ENCODE results near the gene SPRED2. TPM values are rescaled to one million over a fixed set of nuclear protein-coding genes. Genes with fewer than 3 reads are reported as not detected.

SPRED2 gene
- total and polyA plus RNA-seq, 4 donors = 6.7 to 7.5 (median 7.1) TPM

DNA sequence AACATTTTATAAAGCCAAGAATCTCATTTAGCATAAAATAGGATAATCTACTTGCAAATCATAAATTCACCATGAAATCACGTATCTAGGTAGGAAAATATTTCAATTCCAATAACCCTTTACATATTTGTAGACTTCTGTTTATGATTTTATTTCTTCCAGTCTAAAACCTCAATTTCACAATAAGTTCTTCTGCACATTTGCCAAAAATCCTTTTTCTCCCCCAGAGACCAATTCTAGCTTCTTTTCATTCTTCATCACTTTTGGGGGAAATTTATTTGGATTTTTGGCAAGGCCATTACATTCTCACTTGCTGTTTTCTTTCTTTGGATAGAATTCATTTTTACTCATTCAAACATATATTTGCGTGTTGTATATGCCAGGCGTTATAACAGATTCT, 86.8 kb downstream of the SPRED2 start:
- no peaks in the 10 kb centered on the region for H3K27me3 ChIP-seq (ENCODE audit: control insufficient read depth in 4 of 4, insufficient read depth in 4 of 4, low read length in 3 of 4)
- H3K27ac ChIP-seq (ENCODE audit: low read depth in 1 of 2, low read length in 2 of 2) = no peak overlapping the region

GRCh38 chr2:65344689-65345088, 87.7 kb downstream of the SPRED2 start:
- DNase-seq (ENCODE audit: low spot score) = no peak
- Histone ChIP-seq H3K4me3 (ENCODE audit: low read depth in 1 of 3, low read length in 3 of 3) (no peak overlapping the region), H3K9me3 (ENCODE audit: control insufficient read depth in 4 of 4, low read length in 3 of 4) (no peaks in the 10 kb centered on the region), H3K4me1 (ENCODE audit: control insufficient read depth in 4 of 4, insufficient read depth in 4 of 4, low read length in 3 of 4) (peaks cover 0 to 2% (median under 1%) of the 10 kb centered on the region in 4 donors), H3K27me3 (ENCODE audit: control insufficient read depth in 4 of 4, insufficient read depth in 4 of 4, low read length in 3 of 4) (no peaks in the 10 kb centered on the region), H3K9ac (ENCODE audit: low read depth in 1 of 2, low read length in 2 of 2) (no peak overlapping the region), H3K27ac (ENCODE audit: low read depth in 1 of 2, low read length in 2 of 2) (no peak overlapping the region), H3K36me3 (ENCODE audit: control insufficient read depth in 4 of 4, insufficient read depth in 3 of 4, low read depth in 1 of 4, low read length in 3 of 4) (peaks cover 0 to 3% (median 1%) of the 10 kb centered on the region in 4 donors)
- TF ChIP-seq, protein P1, sequence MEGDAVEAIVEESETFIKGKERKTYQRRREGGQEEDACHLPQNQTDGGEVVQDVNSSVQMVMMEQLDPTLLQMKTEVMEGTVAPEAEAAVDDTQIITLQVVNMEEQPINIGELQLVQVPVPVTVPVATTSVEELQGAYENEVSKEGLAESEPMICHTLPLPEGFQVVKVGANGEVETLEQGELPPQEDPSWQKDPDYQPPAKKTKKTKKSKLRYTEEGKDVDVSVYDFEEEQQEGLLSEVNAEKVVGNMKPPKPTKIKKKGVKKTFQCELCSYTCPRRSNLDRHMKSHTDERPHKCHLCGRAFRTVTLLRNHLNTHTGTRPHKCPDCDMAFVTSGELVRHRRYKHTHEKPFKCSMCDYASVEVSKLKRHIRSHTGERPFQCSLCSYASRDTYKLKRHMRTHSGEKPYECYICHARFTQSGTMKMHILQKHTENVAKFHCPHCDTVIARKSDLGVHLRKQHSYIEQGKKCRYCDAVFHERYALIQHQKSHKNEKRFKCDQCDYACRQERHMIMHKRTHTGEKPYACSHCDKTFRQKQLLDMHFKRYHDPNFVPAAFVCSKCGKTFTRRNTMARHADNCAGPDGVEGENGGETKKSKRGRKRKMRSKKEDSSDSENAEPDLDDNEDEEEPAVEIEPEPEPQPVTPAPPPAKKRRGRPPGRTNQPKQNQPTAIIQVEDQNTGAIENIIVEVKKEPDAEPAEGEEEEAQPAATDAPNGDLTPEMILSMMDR (IDR thresholded peaks at IDR 0.05; ENCODE audit: low read depth, low read length, missing input control) = no peak
- peak; percentile 20 for TF ChIP-seq NR2F2 (IDR thresholded peaks at IDR 0.05)
- TF ChIP-seq MAX (IDR thresholded peaks at IDR 0.05) = no peak
- WGBS = 78% methylated on average over 15 of the region's 15 CpGs

More for the DNA sequence above, 86.8 kb downstream of the SPRED2 start:
- H3K36me3 ChIP-seq (ENCODE audit: control insufficient read depth in 4 of 4, insufficient read depth in 3 of 4, low read depth in 1 of 4, low read length in 3 of 4) = peaks cover 0 to 3% (median 1%) of the 10 kb centered on the region in 4 donors
- 95% methylated on average over 3 of the region's 3 CpGs for WGBS
- H3K9me3 ChIP-seq (ENCODE audit: control insufficient read depth in 4 of 4, low read length in 3 of 4) = no peaks in the 10 kb centered on the region
- DNase-seq (ENCODE audit: low spot score) = no peak
- H3K4me3 ChIP-seq (ENCODE audit: low read depth in 1 of 3, low read length in 3 of 3) = no peak overlapping the region
- peaks cover 0 to 4% (median 2%) of the 10 kb centered on the region in 4 donors for H3K4me1 ChIP-seq (ENCODE audit: control insufficient read depth in 4 of 4, insufficient read depth in 4 of 4, low read length in 3 of 4)
- no peak overlapping the region for H3K9ac ChIP-seq (ENCODE audit: low read depth in 1 of 2, low read length in 2 of 2)
- TF ChIP-seq HNF4G (IDR thresholded peaks at IDR 0.05) (no peak), GABPA (IDR thresholded peaks at IDR 0.05 in 1 of 2, conservative IDR thresholded peaks at IDR 0.05 in 1 of 2) (no peak)
- TF ChIP-seq, protein P1 (IDR thresholded peaks at IDR 0.05; ENCODE audit: low read depth, low read length, missing input control) = no peak

DNA sequence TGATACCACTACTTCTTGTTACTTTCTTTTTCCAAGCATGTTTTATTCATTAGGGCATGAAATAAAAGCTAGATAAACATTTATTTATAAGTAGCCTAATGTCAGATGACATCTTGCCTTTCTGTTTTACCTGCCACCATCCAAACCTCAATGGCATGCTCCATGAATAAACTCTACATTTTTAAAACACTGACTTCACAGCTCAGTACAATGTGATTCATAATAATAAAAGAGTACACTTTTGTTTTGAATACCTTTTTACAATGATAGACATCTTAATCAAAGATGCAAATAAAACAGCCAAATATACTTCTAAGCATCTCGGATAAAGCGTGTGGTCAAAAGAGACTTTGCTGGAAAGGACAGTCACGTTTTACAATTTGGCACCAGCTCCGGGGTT, 88.2 kb downstream of the SPRED2 start:
- H3K9ac ChIP-seq (ENCODE audit: low read depth in 1 of 2, low read length in 2 of 2) = no peak overlapping the region
- WGBS = 87% methylated on average over 4 of the region's 4 CpGs
- DNase-seq (ENCODE audit: low spot score) = no peak
- no peak overlapping the region for H3K4me3 ChIP-seq (ENCODE audit: low read depth in 1 of 3, low read length in 3 of 3)
- H3K27me3 ChIP-seq (ENCODE audit: control insufficient read depth in 4 of 4, insufficient read depth in 4 of 4, low read length in 3 of 4) = no peaks in the 10 kb centered on the region
- no peaks in the 10 kb centered on the region for H3K9me3 ChIP-seq (ENCODE audit: control insufficient read depth in 4 of 4, low read length in 3 of 4)
- H3K36me3 ChIP-seq (ENCODE audit: control insufficient read depth in 4 of 4, insufficient read depth in 3 of 4, low read depth in 1 of 4, low read length in 3 of 4) = peaks cover 0 to 3% (median 1%) of the 10 kb centered on the region in 4 donors
- TF ChIP-seq HNF4A (conservative IDR thresholded peaks at IDR 0.05) (no peak), RAD21 (IDR thresholded peaks at IDR 0.05) (no peak), MAX (IDR thresholded peaks at IDR 0.05) (no peak), SP1 (IDR thresholded peaks at IDR 0.05) (no peak), HNF4G (IDR thresholded peaks at IDR 0.05) (no peak), GABPA (IDR thresholded peaks at IDR 0.05 in 1 of 2, conservative IDR thresholded peaks at IDR 0.05 in 1 of 2) (no peak), EGR1 (IDR thresholded peaks at IDR 0.05; ENCODE audit: low read depth in 2 of 2) (no peak), NR2F2 (IDR thresholded peaks at IDR 0.05) (no peak), TAF1 (conservative IDR thresholded peaks at IDR 0.05) (no peak), FOXA2 (IDR thresholded peaks at IDR 0.05) (no peak)
- no peak overlapping the region for H3K27ac ChIP-seq (ENCODE audit: low read depth in 1 of 2, low read length in 2 of 2)
- H3K4me1 ChIP-seq (ENCODE audit: control insufficient read depth in 4 of 4, insufficient read depth in 4 of 4, low read length in 3 of 4) = no peaks in the 10 kb centered on the region
